Upper lobe of left lung (tissue), 4 donors: Measurements from ENCODE around the gene NFE2L1.

Source experiments
- EP300 ChIP-seq, 4 donors: sonication (generic); formaldehyde crosslinking; IDR thresholded peaks; one replicate each; pipeline ENCODE4 v1.5.1; 2017; ENCODE audit warnings: antibody characterized with exemption in 4 of 4, control low read depth in 2 of 4
- POLR2AphosphoS5 ChIP-seq, 2 donors: sonication (generic); formaldehyde crosslinking; IDR thresholded peaks; one replicate each; pipeline ENCODE4 v1.5.1; 2017; ENCODE audit warnings: antibody characterized with exemption in 2 of 2

- no peak for TF ChIP-seq POLR2AphosphoS5 (IDR thresholded peaks at IDR 0.05)
- TF ChIP-seq EP300 (IDR thresholded peaks at IDR 0.05): no peak
These were observed 23.5 kb downstream of the NFE2L1 start for GRCh38 chr17:48071654-48072053.
